ENCODE data around the gene RTKN.

The RTKN gene

DNA sequence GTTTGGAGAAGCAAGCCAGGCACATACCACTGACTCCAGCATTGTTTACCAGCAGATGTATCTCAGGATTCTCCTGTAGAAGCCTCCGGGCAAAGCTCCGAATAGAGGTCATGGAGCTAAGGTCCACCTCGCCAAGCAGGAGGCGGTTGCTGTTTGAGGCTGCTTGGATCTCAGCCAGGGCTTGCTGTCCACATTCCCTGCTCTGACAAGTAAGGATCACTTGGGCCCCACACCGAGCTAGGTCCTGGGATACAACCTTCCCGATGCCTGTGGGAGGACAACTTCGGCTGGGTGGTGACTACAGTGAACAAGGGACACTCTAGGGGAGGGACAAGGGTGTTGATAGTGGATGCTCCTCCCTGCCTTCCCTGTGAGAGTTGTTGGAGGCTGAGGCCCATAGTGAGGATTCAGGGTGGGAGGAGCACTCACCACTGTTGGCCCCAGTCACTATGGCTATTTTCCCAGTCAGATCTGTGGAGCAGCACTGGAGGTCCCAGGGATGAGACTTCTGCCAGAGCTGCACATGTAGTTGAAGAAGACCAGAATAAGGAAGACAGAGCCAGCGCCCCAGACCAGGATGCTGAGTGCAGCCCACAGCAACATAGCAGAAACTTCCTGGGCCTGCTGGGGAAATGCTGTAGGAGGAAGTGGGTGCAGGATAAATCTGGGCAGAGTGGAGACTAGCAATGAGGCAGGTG is 28.6 kb downstream of the RTKN start:
- no peaks in the 10 kb centered on the region for H3K9me3 ChIP-seq
- in situ Hi-C loops (cut with MboI; ENCODE audit: low sequenced_read_pairs): no loop called here
- H3K27me3 ChIP-seq (ENCODE audit: low read depth): peaks cover 4% of the 10 kb centered on the region; the same call in 1 of the 2 replicates
- no peaks in the 10 kb centered on the region for H3K4me1 ChIP-seq
- H3K4me3 ChIP-seq: no peak overlapping the region
- no peak for DNase-seq (ENCODE audit: low spot score in 2 of 2)
- no peaks in the 10 kb centered on the region for H3K36me3 ChIP-seq (replicated peaks)

DNA sequence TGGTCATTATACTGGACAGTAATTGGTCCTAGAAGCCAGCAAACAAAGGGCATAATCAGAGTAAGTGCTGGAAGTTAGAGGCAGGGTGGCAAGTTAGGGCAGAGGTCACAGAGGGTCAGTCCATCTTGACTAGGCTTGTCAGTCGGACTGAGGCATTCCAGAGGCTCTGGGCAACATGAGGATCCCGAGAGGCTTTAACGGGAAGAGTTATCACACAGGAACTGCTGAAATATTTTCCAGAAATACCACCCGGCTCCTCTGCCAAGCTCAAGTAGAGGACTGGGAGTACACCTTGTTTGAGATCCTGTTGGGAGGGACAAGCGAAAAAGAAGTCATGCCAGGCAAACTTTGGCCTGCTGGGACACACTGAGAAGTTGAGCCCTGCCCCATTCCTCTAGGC is 34.1 kb downstream of the RTKN start:
- Histone ChIP-seq H3K4me1 (no peaks in the 10 kb centered on the region), H3K36me3 (replicated peaks) (no peaks in the 10 kb centered on the region)

GRCh38 chr2:74406035-74406434 is 35.7 kb downstream of the RTKN start:
- H3K4me1 ChIP-seq: no peaks in the 10 kb centered on the region
- H3K27me3 ChIP-seq (ENCODE audit: low read depth): peaks cover 23% of the 10 kb centered on the region
- no peak for DNase-seq (ENCODE audit: low spot score in 2 of 2)
- H3K4me3 ChIP-seq: no peak overlapping the region
- in situ Hi-C loops (cut with MboI; ENCODE audit: low sequenced_read_pairs): no loop called here
- H3K9me3 ChIP-seq: no peaks in the 10 kb centered on the region
- no peaks in the 10 kb centered on the region for H3K36me3 ChIP-seq (replicated peaks)

More for the DNA sequence above, 34.1 kb downstream of the RTKN start:
- peaks cover 23% of the 10 kb centered on the region for H3K27me3 ChIP-seq (ENCODE audit: low read depth)
- H3K4me3 ChIP-seq: no peak overlapping the region
- no peaks in the 10 kb centered on the region for H3K9me3 ChIP-seq
- DNase-seq (ENCODE audit: low spot score in 2 of 2): no peak
- in situ Hi-C loops (cut with MboI; ENCODE audit: low sequenced_read_pairs): no loop called here

- Histone ChIP-seq H3K27me3 (ENCODE audit: low read depth) (peaks cover 12% of the 10 kb centered on the region), H3K4me3 (no peak overlapping the region), H3K4me1 (peaks cover 3% of the 10 kb centered on the region), H3K9me3 (no peaks in the 10 kb centered on the region), H3K36me3 (replicated peaks) (no peaks in the 10 kb centered on the region)
- no peak for DNase-seq (ENCODE audit: low spot score in 2 of 2)
- in situ Hi-C loops (cut with MboI; ENCODE audit: low sequenced_read_pairs): no loop called here
Measured at GRCh38 chr2:74401891-74402290, 39.8 kb downstream of the RTKN start.

- Histone ChIP-seq H3K36me3 (replicated peaks) (no peaks in the 10 kb centered on the region), H3K4me3 (no peak overlapping the region), H3K27me3 (ENCODE audit: low read depth) (no peaks in the 10 kb centered on the region), H3K9me3 (no peaks in the 10 kb centered on the region), H3K4me1 (peaks cover 3% of the 10 kb centered on the region)
- peak in 1 of 2 experiments; percentile 40 for DNase-seq (ENCODE audit: low spot score in 2 of 2)
- in situ Hi-C loops (cut with MboI; ENCODE audit: low sequenced_read_pairs): no loop called here
Measured at GRCh38 chr2:74399785-74400184, 42.0 kb downstream of the RTKN start.

DNA sequence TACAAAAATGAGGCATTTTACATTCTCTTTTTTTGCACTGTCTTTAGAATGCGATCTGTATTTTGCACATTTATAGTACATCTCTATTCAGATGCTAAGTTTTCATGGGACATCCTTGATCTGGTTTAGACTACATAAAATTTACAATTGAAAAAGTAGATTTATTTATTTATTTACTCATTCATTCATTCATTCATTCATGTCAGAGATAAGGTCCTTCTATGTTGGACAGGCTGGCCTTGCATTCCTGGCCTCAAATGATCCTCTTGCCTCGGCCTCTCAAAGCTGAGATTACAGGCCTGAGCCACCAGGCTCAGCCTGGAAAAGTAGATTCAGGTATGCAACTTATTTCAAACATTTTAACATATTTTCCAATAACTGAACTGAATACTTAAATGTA is 45.6 kb downstream of the RTKN start:
- in situ Hi-C loops (cut with MboI; ENCODE audit: low sequenced_read_pairs): no loop called here

DNA sequence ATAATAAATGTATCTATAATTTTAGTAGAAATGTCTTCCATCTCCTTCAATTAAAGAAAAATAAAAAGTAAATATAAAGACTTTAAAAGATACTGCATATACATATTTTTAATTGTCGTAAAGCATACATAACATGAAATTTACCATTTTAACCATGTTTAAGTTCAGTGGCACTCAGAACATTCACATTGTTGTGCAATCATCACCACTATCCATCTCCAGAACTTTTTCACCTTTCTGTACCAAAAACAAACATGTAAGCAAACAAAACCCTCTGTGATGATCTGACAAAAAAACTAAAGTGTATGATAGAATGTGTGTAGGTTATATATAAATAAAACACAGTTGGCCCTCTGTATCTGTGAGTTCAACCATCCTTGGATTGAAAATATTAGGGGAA is 48.2 kb downstream of the RTKN start:
- H3K4me3 ChIP-seq: no peak overlapping the region
- no peaks in the 10 kb centered on the region for H3K36me3 ChIP-seq (replicated peaks)
- no peaks in the 10 kb centered on the region for H3K9me3 ChIP-seq
- DNase-seq (ENCODE audit: low spot score in 2 of 2): no peak
- H3K4me1 ChIP-seq: peaks cover 10% of the 10 kb centered on the region
- H3K27me3 ChIP-seq (ENCODE audit: low read depth): no peaks in the 10 kb centered on the region
- in situ Hi-C loops (cut with MboI; ENCODE audit: low sequenced_read_pairs): no loop called here

More for the DNA sequence above, 45.6 kb downstream of the RTKN start:
- Histone ChIP-seq H3K9me3 (no peaks in the 10 kb centered on the region), H3K4me1 (peaks cover 3% of the 10 kb centered on the region), H3K4me3 (no peak overlapping the region), H3K36me3 (replicated peaks) (no peaks in the 10 kb centered on the region), H3K27me3 (ENCODE audit: low read depth) (no peaks in the 10 kb centered on the region)
- DNase-seq (ENCODE audit: low spot score in 2 of 2): no peak

DNA sequence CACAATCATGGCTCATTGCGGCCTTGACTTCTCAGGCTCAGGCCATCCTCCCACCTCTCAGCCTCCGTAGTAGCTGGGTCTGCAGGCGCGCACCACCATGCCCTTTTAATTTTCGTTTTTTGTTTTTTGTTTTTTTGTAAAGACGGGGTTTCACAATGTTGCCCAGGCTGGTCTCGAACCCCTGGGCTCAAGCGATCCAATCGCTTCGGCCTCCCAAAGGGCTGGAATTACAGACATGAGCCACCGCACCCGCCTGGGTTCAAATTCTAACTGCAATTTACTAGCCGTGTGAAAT is 49.3 kb downstream of the RTKN start:
- Histone ChIP-seq H3K27me3 (ENCODE audit: low read depth) (no peaks in the 10 kb centered on the region), H3K4me3 (no peak overlapping the region), H3K4me1 (peaks cover 10% of the 10 kb centered on the region), H3K36me3 (replicated peaks) (no peaks in the 10 kb centered on the region), H3K9me3 (no peaks in the 10 kb centered on the region)
- DNase-seq (ENCODE audit: low spot score in 2 of 2): no peak
- in situ Hi-C loops (cut with MboI; ENCODE audit: low sequenced_read_pairs): no loop called here

DNA sequence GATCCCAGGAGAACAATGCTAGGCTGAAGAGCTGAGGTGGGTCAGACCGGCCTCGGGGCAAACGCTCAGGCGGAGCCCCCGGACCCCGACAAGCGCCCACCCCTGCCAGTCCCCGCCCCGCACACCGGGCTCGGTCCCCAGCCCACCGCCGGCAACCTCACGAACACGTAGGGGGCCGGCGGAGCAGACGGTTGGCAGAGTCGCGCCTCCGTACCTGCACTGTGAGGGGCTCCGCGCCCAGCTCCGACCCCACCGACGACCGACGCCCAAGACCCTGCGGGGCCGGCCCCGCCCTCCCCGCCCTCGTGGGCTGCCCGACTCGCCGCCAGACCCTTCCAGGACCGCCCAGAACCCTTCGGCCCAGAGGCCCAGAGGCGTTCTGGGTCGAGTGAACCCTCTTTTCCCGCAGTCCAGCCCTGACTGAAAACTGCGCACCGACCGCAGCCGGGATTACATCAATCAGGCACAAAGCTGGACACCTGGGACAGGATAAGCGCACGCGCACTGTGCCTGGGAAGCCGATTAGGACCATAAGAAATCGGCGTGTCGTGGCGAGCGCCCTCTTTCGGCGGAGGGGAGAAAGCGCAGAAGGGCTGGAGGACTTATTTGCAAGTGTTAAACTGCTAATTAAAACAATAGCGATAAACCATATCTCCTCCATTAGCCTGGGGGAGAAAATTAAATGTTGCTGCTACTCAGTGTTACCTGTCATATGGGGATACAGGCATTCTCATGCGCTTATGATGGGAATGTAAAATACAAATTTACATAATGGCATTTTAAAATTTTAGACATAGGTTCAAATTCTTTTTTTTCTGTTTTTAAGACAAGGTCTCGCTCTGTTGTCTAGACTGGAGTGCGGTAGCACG is 49.9 kb downstream of the RTKN start:
- no peaks in the 10 kb centered on the region for H3K9me3 ChIP-seq
- peak; percentile 83 to 93 for DNase-seq (ENCODE audit: low spot score in 2 of 2)
- H3K4me3 ChIP-seq: peak overlapping the region; percentile 57
- in situ Hi-C loops (cut with MboI; ENCODE audit: low sequenced_read_pairs): no loop called here
- H3K4me1 ChIP-seq: peaks cover 10% of the 10 kb centered on the region
- H3K36me3 ChIP-seq (replicated peaks): no peaks in the 10 kb centered on the region
- no peaks in the 10 kb centered on the region for H3K27me3 ChIP-seq (ENCODE audit: low read depth)

DNA sequence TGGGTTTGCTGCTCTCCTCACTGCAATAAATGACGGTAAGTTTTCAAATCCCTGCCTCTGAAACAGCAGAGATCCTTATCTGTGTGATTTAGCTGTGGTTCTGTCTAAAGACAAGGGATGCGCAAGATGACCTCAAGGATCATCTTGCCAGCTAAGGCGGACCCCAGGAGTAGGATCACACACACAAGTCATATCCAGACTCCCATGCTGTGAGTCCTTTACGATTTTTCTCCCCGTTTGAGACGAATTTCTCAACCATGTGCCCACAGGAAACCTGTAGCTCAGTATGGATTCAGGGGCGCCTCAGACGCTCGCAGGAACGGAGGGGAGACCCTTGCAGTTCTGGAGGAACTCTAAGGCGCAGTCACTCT is 50.5 kb downstream of the RTKN start:
- no peaks in the 10 kb centered on the region for H3K36me3 ChIP-seq (replicated peaks)
- in situ Hi-C loops (cut with MboI; ENCODE audit: low sequenced_read_pairs): no loop called here
- H3K9me3 ChIP-seq: no peaks in the 10 kb centered on the region
- H3K4me1 ChIP-seq: peaks cover 16% of the 10 kb centered on the region
- H3K4me3 ChIP-seq: peak overlapping the region; percentile 57
- DNase-seq (ENCODE audit: low spot score in 2 of 2): no peak
- no peaks in the 10 kb centered on the region for H3K27me3 ChIP-seq (ENCODE audit: low read depth)

DNA sequence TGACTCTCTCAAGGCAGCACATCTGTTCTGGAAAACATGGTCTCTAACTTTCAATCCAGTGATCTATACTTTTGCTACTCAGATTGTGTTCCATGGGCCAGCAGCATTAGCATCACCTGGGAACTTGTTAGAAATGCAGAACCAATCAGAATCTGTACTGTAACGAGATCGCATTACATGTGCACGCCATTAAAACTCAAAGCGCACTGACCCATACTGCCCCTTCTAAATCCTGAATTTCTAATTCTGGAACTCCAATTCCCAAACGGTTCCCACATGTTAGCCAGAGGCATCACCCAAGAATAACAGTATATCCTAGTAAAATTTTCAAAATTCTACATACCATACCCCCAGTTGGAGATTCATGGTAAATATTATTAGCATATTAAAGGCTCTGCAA is 51.1 kb downstream of the RTKN start:
- no peak for DNase-seq (ENCODE audit: low spot score in 2 of 2)
- in situ Hi-C loops (cut with MboI; ENCODE audit: low sequenced_read_pairs): no loop called here
- H3K9me3 ChIP-seq: no peaks in the 10 kb centered on the region

GRCh38 chr2:74387346-74387745 is 54.4 kb downstream of the RTKN start:
- in situ Hi-C loops (cut with MboI; ENCODE audit: low sequenced_read_pairs): no loop called here

More for the DNA sequence above, 51.1 kb downstream of the RTKN start:
- Histone ChIP-seq H3K4me3 (peak overlapping the region; percentile 57), H3K27me3 (ENCODE audit: low read depth) (no peaks in the 10 kb centered on the region), H3K36me3 (replicated peaks) (no peaks in the 10 kb centered on the region), H3K4me1 (peaks cover 22% of the 10 kb centered on the region)

GRCh38 chr2:74385396-74385795 is 56.3 kb downstream of the RTKN start:
- Histone ChIP-seq H3K27me3 (ENCODE audit: low read depth) (no peaks in the 10 kb centered on the region), H3K9me3 (no peaks in the 10 kb centered on the region), H3K4me1 (peaks cover 17% of the 10 kb centered on the region), H3K4me3 (no peak overlapping the region), H3K36me3 (replicated peaks) (peaks cover 7% of the 10 kb centered on the region)
- in situ Hi-C loops (cut with MboI; ENCODE audit: low sequenced_read_pairs): no loop called here
- DNase-seq (ENCODE audit: low spot score in 2 of 2): no peak

More at GRCh38 chr2:74387346-74387745, 54.4 kb downstream of the RTKN start:
- Histone ChIP-seq H3K36me3 (replicated peaks) (peaks cover 7% of the 10 kb centered on the region), H3K27me3 (ENCODE audit: low read depth) (no peaks in the 10 kb centered on the region), H3K9me3 (no peaks in the 10 kb centered on the region), H3K4me1 (peaks cover 23% of the 10 kb centered on the region), H3K4me3 (no peak overlapping the region)
- no peak for DNase-seq (ENCODE audit: low spot score in 2 of 2)

DNA sequence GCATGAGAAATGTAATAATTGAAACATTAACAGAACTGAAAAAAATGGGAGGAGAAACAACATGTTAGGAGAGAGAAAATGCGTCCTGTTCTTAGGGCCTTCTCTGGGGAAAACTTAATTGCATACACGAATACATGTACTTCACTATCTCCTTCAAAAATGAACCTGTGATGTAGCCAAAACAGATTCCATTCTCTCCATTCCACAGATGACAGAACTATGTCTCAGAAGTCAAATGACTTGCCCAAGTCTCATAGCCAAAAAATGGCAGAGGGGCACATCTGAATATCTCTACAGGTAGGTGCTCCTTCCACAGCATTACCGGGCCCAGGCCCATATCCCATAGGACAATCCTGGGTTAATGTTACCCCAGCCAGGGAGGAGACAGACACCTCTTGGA is 57.7 kb downstream of the RTKN start:
- Histone ChIP-seq H3K27me3 (ENCODE audit: low read depth) (no peaks in the 10 kb centered on the region), H3K4me3 (no peak overlapping the region), H3K4me1 (peaks cover 13% of the 10 kb centered on the region), H3K9me3 (no peaks in the 10 kb centered on the region), H3K36me3 (replicated peaks) (peaks cover 7% of the 10 kb centered on the region)
- no peak for DNase-seq (ENCODE audit: low spot score in 2 of 2)
- in situ Hi-C loops (cut with MboI; ENCODE audit: low sequenced_read_pairs): no loop called here
